Activated B cell treated with CpG ODN at 0.5 μM for 24 hours (primary cell): ENCODE data around the gene ZNF618. TPM values are rescaled to one million over a fixed set of nuclear protein-coding genes. Genes with fewer than 3 reads are reported as not detected.

ENCODE experiments used
- ATAC-seq: fragments of 200-7000 bp; cut with Tn5 transposase; one replicate; pipeline ENCODE4 v1.10.0; 2021; ENCODE audit warnings: low read depth, mild to moderate bottlenecking, moderate library complexity
- CTCF ChIA-PET: fragments of 350-600 bp; sonication (Branson Sonifier 250); formaldehyde crosslinking; loops from one replicate; lab custom pipeline; 2021; ENCODE audit warnings: antibody characterized with exemption; lab: Charles Lee
- POLR2A ChIA-PET: fragments of 350-600 bp; sonication (Branson Sonifier 250); formaldehyde crosslinking; loops from one replicate; lab custom pipeline; 2021; ENCODE audit warnings: antibody characterized with exemption; lab: Charles Lee
- DNase-seq: peaks from one replicate; pipeline ENCODE4 v3.0.0; 2022
- H3K27ac Mint-ChIP-seq: one replicate; pipeline ENCODE4 v1.8.0; 2020; ENCODE audit warnings: mixed read lengths
- H3K27me3 Mint-ChIP-seq: one replicate; pipeline ENCODE4 v1.8.0; 2021; ENCODE audit warnings: mixed read lengths
- H3K36me3 Mint-ChIP-seq: one replicate; pipeline ENCODE4 v1.8.0; 2021; ENCODE audit warnings: low read depth, mixed read lengths
- H3K4me1 Mint-ChIP-seq: one replicate; pipeline ENCODE4 v1.8.0; 2021; ENCODE audit warnings: mixed read lengths
- H3K4me3 Mint-ChIP-seq: one replicate; pipeline ENCODE4 v1.8.0; 2020; ENCODE audit warnings: mild to moderate bottlenecking, mixed read lengths
- H3K9me3 Mint-ChIP-seq: one replicate; pipeline ENCODE4 v1.8.0; 2020; ENCODE audit warnings: mixed read lengths
- intact Hi-C: fragments of 100-400 bp; cut with micrococcal nuclease; formaldehyde crosslinking; loops from one replicate; pipeline ENCODE4 v1.15.1; 2024
- total RNA-seq: library from RNA; stranded (reverse); gene quantifications from 2 replicates; pipeline ENCODE4 v1.2.3, GENCODE V29; 2022
- TF ChIP-seq, protein P1 (sequence below): fragments of 200-600 bp; IDR thresholded peaks from one replicate; pipeline ENCODE4 v1.8.0; 2022; ENCODE audit warnings: antibody characterized with exemption, mild to moderate bottlenecking

Gene ZNF618
- total RNA-seq, 1 donor from 2014 or later: 0.67 TPM

DNA sequence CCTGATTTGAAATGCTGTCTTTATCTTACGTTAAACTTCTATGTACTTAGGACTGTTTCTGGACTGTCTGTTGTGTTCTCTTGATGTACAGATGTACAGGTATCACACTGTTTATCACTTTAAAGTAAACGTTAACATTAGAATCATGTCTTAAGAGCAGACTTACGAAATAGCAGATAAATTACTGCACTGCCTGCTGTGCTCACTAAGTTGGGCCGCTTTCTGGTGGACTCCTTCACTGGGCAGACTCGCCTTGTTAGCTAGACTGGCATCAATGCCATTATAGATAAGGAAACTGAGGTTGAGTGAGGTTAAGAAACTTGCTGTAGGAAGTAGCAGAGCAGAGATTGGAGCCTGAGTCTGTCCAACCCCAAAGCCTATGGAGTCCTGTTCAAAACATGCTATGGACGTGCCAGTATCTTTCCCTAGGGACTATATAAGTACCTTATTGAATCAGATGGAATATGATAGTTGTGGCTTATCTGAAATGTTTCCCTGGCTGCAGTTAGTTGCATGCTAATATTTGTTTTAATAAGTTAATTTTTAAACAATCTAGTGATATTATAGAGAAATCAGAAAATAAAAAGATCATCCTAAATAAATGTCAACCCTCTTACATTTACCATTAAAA is 16.9 kb downstream of the ZNF618 start:
- intact Hi-C loops: no loop called here
- ATAC-seq: no peak
- Mint-ChIP-seq H3K9me3 (peaks cover 2% of the 10 kb centered on the region), H3K36me3 (no peaks in the 10 kb centered on the region), H3K4me3 (no peak overlapping the region), H3K27ac (no peak overlapping the region), H3K27me3 (no peaks in the 10 kb centered on the region), H3K4me1 (peaks cover 10% of the 10 kb centered on the region)
- POLR2A ChIA-PET: no interaction called here
- DNase-seq: no peak
- CTCF ChIA-PET: no interaction called here
- TF ChIP-seq, protein P1, sequence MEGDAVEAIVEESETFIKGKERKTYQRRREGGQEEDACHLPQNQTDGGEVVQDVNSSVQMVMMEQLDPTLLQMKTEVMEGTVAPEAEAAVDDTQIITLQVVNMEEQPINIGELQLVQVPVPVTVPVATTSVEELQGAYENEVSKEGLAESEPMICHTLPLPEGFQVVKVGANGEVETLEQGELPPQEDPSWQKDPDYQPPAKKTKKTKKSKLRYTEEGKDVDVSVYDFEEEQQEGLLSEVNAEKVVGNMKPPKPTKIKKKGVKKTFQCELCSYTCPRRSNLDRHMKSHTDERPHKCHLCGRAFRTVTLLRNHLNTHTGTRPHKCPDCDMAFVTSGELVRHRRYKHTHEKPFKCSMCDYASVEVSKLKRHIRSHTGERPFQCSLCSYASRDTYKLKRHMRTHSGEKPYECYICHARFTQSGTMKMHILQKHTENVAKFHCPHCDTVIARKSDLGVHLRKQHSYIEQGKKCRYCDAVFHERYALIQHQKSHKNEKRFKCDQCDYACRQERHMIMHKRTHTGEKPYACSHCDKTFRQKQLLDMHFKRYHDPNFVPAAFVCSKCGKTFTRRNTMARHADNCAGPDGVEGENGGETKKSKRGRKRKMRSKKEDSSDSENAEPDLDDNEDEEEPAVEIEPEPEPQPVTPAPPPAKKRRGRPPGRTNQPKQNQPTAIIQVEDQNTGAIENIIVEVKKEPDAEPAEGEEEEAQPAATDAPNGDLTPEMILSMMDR: no peak

DNA sequence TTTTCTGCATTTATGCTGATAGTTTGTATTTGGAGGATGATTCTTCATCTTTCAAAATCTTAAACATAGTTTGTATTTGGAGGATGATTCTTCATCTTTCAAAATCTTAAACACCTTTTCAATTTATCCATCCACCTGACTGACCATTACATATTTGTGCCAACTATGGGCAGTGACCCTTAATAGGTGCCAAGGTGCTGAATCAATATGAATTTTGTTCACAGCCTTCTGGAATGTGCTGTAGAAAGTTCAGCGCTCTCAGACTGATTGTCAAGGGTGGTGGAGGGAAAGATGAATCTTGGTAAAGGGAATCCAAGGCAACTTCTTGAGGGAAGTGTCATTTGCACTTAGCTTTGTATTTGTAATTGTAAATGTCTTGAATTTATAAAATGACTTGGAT is 18.1 kb downstream of the ZNF618 start:
- no peak overlapping the region for H3K27ac Mint-ChIP-seq
- peaks cover 12% of the 10 kb centered on the region for H3K4me1 Mint-ChIP-seq
- CTCF ChIA-PET: no interaction called here
- H3K9me3 Mint-ChIP-seq: peaks cover 2% of the 10 kb centered on the region
- intact Hi-C loops: no loop called here
- no peak overlapping the region for H3K4me3 Mint-ChIP-seq
- DNase-seq: no peak
- POLR2A ChIA-PET: no interaction called here
- TF ChIP-seq, protein P1: no peak
- ATAC-seq: no peak
- H3K36me3 Mint-ChIP-seq: no peaks in the 10 kb centered on the region
- H3K27me3 Mint-ChIP-seq: no peaks in the 10 kb centered on the region

DNA sequence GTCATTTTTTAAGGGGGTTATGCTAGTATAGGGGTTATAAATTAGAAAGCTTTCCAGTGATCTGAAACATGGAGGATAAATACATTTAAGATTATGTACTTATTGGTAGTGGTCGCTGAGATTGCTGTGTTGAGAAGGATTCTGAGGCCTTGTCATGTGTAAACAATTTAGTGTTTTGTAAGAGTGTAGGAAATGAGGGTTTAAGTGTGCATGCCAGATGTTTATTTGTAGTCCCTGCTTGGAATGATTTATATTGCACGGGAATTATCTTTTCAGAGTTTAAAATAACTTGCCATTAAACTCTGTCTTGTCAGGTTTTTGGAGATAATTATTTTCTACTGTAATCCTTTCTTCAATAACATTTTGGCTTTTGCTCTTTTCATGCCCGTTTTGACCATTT is 19.4 kb downstream of the ZNF618 start:
- TF ChIP-seq, protein P1: no peak
- no peak for ATAC-seq
- POLR2A ChIA-PET: no interaction called here
- intact Hi-C loops: no loop called here
- H3K9me3 Mint-ChIP-seq: peaks cover 2% of the 10 kb centered on the region
- no peak overlapping the region for H3K4me3 Mint-ChIP-seq
- no peaks in the 10 kb centered on the region for H3K27me3 Mint-ChIP-seq
- peaks cover 12% of the 10 kb centered on the region for H3K4me1 Mint-ChIP-seq
- H3K27ac Mint-ChIP-seq: no peak overlapping the region
- no peak for DNase-seq
- no peaks in the 10 kb centered on the region for H3K36me3 Mint-ChIP-seq
- CTCF ChIA-PET: no interaction called here

DNA sequence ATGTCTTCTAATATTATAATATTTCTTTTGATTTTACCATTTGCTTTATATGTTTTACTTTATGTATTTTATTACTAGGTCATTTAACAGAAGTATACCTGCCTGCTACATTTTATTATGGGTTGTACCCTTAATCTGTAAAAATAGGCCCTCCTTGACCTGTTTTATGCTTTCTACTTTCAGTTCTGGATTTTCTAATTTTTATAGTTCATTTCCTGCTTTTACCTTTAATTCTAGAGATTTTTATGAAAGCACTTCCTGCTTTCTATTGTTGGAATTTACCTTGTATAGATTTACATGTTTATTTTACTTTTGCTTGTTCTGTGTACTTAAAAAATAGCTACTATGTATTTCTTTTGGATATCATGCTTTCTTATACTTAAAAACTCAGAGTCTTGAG is 20.6 kb downstream of the ZNF618 start:
- Mint-ChIP-seq H3K27me3 (no peaks in the 10 kb centered on the region), H3K27ac (no peak overlapping the region)

DNA sequence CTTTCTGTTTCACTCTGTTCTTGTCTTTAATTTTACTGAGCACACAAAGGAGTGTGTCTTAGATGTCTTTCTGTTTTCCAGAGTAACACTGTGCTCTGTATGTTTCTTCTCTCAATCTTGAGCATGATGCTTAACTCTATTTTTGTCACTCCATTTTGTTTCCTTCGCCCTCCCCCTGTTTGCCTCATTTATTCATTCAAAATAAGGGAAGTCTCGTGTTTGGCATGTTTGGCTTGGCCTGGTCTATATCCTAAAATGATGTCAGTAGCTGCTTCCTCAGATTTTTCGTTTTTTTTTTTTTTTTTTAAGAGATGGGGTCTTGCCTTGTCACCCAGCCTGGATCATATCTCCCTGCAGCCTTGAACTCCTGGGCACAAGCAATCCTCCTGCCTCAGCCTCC is 22.0 kb downstream of the ZNF618 start:
- H3K27me3 Mint-ChIP-seq: no peaks in the 10 kb centered on the region
- no peaks in the 10 kb centered on the region for H3K9me3 Mint-ChIP-seq
- intact Hi-C loops: no loop called here
- no peak overlapping the region for H3K4me3 Mint-ChIP-seq
- H3K27ac Mint-ChIP-seq: no peak overlapping the region
- ATAC-seq (no peak), DNase-seq (no peak)
- CTCF ChIA-PET: no interaction called here
- peaks cover 12% of the 10 kb centered on the region for H3K4me1 Mint-ChIP-seq
- H3K36me3 Mint-ChIP-seq: no peaks in the 10 kb centered on the region
- POLR2A ChIA-PET: no interaction called here
- TF ChIP-seq, protein P1: no peak

More for the DNA sequence above, 20.6 kb downstream of the ZNF618 start:
- TF ChIP-seq, protein P1: no peak
- DNase-seq (no peak), ATAC-seq (no peak)
- CTCF ChIA-PET: no interaction called here
- intact Hi-C loops: no loop called here
- Mint-ChIP-seq H3K9me3 (no peaks in the 10 kb centered on the region), H3K36me3 (no peaks in the 10 kb centered on the region), H3K4me1 (peaks cover 12% of the 10 kb centered on the region), H3K4me3 (no peak overlapping the region)
- POLR2A ChIA-PET: no interaction called here
